Activated effector memory CD4-positive, alpha-beta T cell treated with Interleukin-2 at 50 U/mL for 16 hours (primary cell): Measurements from ENCODE around the gene ZDHHC22.

Source experiments
- DNase-seq: peaks from one replicate; pipeline ENCODE4 v3.0.0-alpha.2; 2020

The ZDHHC22 gene

GRCh38 chr14:77155083-77155482, 13.5 kb upstream of the ZDHHC22 start:
- no peak for DNase-seq

DNA sequence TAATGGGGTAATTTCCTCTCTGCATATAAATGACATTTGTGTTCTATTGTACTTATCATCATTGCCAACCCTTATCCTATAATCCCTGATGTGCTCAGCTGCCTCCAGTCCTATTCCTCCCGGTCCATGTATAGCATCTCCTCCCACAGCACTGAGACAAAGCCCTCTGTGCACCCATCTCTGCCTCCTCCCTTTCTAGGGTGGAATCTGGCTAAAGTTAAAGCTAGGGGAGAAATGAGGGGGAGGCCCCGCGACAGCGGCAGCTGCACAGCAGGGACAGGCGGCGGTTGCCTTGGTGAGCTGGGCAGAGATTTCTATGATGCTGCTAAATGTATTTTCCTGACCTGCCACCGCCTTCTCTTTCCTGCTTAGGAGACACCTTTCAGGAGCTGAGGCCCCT, 12.8 kb upstream of the ZDHHC22 start:
- DNase-seq: no peak

- DNase-seq: no peak
Observed at GRCh38 chr14:77153802-77154201, 12.2 kb upstream of the ZDHHC22 start.

- no peak for DNase-seq
Observed at GRCh38 chr14:77151918-77152588, 10.5 kb upstream of the ZDHHC22 start.

- no peak for DNase-seq
Observed at GRCh38 chr14:77151245-77151644, 9.7 kb upstream of the ZDHHC22 start.

- no peak for DNase-seq
Observed at GRCh38 chr14:77148510-77149231, 7.1 kb upstream of the ZDHHC22 start.

- DNase-seq: no peak
Observed at GRCh38 chr14:77145975-77146740, 4.6 kb upstream of the ZDHHC22 start.

- no peak for DNase-seq
Observed at GRCh38 chr14:77144412-77145115, 3.0 kb upstream of the ZDHHC22 start.

DNA sequence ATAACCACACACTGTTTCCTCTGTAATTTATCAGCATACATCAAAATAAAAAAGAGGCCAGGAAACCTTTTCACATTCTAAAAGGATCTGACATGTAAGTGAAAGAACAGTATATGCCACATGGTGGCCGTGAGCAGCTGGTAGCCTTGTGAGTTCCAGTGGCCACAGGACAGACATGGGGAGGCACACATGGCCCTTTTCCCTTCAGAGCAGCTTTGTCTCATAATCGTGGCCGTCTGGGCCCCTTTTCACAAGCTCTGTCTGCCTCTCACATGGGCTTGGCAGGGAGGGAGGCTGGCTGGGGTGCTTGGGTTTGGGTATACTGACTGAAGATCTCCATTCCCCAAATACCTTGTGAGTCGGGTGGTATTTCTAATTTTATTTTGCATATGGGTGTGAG, 1.5 kb upstream of the ZDHHC22 start:
- DNase-seq: no peak

GRCh38 chr14:77142005-77142800, 612 bp upstream of the ZDHHC22 start:
- no peak for DNase-seq

GRCh38 chr14:77140359-77141213, 1.0 kb downstream of the ZDHHC22 start:
- DNase-seq: no peak

DNA sequence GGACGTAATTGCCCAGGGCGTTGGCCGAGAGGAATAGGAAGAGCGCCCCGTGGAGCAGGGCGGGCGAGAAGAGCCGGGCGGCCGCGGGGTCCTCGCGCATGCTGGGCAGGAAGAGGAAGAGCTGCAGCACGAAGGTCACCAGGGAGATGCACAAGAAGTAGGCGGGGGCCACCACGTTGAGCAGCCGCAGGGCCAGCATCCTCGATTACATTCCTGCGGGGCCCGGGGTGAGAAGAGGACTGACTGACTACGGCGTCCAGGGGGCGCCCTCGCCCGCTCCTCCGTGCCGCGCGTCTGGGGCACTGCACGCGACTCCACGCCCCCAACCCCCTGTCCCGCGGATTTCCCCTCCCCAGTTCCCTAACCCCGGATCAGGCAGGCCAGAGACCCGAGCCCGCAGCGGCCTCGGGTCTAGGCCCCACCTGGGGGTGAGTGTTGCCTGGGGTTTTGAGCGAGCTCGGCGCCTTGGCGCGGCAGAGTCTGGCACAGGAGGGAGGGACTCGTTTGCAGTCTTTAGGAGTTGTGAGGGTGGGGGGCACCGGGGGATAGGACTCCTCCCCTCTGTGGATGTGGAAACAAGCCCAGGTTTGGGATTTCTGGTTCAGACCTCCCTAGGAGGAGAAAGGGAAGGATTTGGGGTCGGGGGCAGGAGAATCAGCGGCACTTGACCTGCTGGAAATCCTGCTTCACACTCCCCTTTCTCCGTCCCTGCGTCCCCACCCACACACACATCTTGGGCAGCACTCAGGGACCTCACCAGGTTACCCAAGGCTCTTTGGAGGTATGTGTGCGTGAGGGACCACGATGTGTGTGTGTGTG, 1.8 kb downstream of the ZDHHC22 start:
- no peak for DNase-seq

GRCh38 chr14:77139022-77139421, 2.6 kb downstream of the ZDHHC22 start:
- DNase-seq: no peak

GRCh38 chr14:77133720-77134338, 7.8 kb downstream of the ZDHHC22 start:
- DNase-seq: peak; percentile 17

- no peak for DNase-seq
Observed at GRCh38 chr14:77131871-77132486, 9.6 kb downstream of the ZDHHC22 start.

GRCh38 chr14:77131206-77131605, 10.4 kb downstream of the ZDHHC22 start:
- DNase-seq: no peak

DNA sequence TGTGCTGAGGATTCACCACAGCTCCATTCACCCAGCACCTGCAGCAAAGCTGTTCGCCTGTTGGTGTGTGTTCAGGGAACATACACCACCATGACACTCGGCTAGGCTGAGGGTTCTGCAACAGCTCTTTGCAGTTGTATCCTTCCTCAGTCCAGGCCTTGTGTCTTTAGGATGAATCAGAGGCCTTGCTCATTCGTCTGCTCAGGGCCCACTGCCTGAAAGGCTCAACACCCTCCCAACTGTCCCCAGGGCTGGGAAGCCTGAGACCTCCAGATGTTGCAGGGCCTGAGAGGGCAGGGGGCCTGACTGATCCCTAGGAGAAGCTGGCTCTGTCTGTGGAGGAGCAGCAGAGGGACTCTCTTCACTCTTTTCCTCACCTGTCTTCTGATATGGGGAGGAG, 11.2 kb downstream of the ZDHHC22 start:
- no peak for DNase-seq

- DNase-seq: no peak
Observed at GRCh38 chr14:77128414-77128891, 13.1 kb downstream of the ZDHHC22 start.

DNA sequence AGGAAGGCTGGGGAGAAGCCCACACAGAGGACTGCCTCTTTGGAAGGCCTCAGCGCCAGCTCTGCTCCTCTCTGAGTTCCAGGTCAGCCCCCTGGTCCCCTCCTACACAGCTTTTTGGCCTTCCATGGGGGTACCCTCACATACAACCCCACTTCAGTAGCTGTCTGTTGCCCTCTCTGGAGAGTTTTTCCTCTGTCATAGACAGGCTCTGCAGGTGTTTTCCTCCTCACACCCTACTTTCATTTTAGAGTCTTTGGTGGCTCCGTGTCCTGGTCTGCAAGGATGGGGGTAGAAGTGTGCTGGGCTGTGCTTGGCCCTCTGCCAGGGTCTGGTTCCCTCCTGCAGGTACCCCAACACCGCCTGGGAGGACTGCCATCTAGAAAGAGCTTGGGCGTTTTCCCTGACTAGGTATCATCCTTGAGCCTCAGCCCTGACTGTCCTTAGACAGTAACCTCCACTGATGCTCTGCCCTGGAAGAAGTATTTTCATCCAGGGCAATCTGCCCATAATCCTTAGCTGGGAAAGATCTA, 15.1 kb downstream of the ZDHHC22 start:
- no peak for DNase-seq
